ENCODE results near the gene SGCD.

DNA sequence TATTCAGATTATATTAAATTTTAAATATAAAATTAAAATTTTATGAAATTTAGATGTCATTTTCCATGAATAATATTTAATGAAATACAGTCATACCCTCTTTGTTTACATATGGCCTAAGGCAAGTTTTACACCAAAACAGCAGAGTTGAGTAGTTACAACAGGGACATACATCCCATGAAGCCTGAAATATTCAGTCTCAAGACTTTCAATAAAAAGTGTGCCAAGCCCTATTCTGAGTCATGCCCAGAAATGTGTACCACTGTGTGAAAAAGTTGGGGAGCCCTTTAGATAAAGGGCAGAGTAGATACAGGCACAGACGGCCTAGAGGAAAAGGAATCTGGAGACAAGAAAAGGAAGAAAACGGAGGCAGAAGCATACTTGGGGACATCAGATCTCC lies 261.3 kb downstream of the SGCD start:
- no peak for TF ChIP-seq CTCF (IDR thresholded peaks at IDR 0.05)
- TF ChIP-seq POLR2AphosphoS5 (IDR thresholded peaks at IDR 0.05; ENCODE audit: low read depth, low read length): no peak
- no peak for TF ChIP-seq REST (IDR thresholded peaks at IDR 0.05; ENCODE audit: insufficient read depth in 1 of 2, low read depth in 2 of 2, low read length in 1 of 2)
- TF ChIP-seq TCF7L2 (IDR thresholded peaks at IDR 0.05; ENCODE audit: low read depth, low read length): no peak

Measured in Panc1 (cell line).